GM21367 (cell line): ENCODE data around the gene ACVR1C.

Experiments
- ATAC-seq: cut with Tn5 transposase; IDR thresholded peaks from one replicate; pipeline ENCODE4 v1.9.1; 2021; ENCODE audit not compliant: unreplicated experiment

ACVR1C gene

DNA sequence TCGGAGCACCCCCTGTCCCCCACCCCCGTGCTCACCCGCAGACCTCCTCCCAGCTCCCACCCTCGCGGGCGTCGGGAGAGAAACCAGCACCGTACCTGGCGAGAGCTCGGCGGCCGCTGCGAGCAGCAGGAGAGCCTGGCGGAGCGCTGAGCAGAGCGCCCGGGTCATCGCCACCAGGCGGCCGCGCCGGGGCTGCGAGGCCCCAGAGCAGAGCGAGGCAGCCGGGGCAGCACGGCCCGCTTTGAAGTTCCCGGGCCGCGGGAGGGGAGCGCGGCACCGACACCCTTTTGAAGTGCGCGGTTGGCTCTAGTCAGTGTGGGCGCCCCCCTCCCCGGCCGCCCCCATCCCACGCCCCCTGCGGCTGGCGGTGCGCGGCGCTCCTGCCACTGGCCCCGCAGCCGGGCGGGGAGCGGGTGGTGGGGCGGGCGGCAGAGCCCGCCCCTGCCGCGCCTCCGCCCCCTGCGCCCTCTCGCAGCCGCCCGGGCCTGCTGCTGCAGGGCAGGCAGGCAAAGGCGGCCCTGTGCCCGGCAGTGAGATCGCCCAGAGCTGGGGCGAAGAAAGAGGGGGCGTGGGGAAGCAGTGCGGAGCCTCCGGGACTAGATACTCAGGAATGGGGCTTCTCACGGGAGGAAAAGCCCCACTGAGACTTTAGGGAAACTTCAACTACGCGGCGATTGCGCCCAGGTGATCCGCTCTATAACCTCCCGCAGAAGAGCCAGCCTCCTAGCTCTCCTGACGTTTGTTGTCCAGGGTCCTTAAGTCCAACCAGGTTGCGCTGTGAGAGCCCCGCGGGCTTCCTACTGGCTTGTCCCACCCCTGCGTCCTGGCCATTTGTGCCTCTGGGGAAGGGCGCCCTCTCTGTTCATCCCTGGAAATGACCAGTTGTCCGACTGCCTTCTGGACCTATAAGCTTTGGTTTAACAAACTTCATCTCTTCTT lies at the start of gene ACVR1C:
ACVR1C (minus strand) TSS at position 388 of the 939 bp plus-strand sequence; CDS start at position 168, 220 bp downstream.
- peak; percentile 84 for ATAC-seq

DNA sequence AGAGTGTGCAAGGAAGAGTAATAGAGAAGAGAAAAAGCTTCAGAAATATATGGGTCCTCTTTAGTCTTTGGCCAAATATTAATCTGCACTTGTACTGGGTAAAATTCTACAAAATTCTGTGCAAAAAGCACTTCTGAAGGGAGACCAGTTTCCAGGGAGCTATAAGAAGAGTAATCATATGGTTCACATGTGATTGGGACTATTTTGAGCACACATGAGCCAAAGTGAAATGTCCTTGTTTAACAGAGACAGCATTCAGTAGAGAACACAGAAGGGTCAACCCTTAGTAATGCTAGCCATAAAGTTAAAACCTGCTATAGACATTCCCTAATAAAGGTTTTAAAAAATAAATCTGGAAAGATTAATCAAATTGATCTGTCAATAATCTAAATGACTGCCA lies 49.3 kb upstream of the ACVR1C start:
- no peak for ATAC-seq

DNA sequence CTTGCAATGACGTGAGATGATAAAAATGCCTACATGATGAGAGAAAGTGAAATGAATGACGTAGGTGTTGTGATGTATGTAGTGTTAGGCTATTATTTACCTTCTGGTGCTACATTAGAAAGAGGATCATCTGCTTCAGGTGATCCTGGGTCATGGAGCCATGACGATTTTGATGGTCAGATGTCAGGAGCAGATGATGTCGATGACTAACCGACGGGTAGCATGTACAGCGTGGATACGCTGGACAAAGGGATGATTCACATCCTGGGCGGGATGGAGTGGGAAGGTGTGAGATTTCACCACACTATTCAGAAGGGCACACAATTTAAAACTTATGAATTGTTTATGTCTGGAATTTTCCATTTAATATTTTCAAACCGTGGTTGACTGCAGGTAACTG lies 43.5 kb upstream of the ACVR1C start:
- no peak for ATAC-seq

DNA sequence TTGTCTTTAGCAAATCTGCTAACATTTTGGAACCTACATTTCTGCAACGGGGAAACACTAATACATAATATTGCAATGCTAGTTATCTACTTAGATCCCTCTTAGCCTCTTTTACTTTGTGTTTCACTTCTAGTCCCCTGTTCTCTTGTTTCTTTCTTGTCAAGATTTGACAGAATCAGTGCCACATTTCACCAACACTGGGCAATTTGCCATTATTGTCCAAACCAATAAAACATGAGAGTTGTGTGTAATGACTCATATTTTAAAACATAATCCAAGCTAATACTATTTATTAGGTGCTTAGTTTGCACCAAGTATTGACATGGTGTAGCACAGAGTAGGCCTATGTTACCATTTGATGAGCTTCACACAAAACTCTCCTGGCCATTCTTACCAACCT lies 33.7 kb upstream of the ACVR1C start:
- no peak for ATAC-seq

DNA sequence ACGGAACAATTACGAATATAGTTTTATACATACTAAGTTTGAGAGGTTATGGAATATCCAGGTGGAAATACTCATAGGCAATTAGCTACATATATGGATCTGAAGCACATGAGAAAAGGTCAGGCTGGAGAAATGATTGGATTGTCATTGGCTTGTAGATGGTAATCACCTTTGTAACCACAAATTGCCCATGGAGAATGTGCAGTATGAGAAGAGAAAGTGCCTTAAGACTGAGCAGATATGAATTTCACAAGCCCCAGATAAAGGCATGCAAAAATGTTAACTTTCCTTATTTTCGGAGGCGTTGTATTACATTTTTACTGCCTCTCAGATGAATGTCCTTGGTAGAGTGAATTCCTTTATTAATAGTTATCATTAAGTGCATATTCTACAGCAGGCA lies 33.1 kb upstream of the ACVR1C start:
- ATAC-seq = no peak

DNA sequence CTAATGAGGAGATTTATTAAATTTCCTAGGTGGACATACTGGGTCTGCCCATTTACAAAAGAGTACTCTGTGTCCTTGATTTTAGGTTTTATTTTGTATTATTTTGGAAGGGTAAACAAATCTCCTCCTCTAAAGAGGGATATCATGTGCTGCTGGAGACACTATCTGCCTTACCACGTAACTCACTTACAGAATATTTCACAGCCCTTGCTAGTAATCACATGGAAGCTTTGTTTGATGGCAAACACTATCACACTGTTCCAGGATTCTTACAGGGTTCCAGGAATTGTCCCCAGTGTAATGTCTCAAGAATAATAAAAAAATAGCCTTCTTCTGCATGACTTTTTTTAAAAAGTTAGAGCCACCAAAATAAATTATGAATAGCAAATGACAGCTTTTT lies 29.2 kb upstream of the ACVR1C start:
- ATAC-seq = no peak

DNA sequence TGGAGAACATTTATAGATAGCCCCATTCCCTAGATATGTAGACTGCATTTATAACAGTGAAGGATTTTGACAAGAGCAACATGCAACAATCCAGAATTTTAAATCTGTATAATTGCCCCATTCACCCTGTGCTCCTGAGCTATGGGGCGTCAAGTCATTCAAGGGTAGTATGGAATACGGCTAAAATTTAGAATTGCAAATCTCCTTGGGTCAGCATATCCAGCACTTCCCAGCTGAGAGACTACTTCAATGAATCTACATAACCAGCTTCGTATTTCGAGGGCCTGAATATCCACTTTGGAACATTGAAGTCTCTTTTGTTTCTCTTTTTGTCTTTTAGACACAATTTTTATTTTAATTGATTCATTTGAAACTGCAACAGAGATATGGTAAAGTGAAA lies 28.4 kb upstream of the ACVR1C start:
- ATAC-seq = no peak

DNA sequence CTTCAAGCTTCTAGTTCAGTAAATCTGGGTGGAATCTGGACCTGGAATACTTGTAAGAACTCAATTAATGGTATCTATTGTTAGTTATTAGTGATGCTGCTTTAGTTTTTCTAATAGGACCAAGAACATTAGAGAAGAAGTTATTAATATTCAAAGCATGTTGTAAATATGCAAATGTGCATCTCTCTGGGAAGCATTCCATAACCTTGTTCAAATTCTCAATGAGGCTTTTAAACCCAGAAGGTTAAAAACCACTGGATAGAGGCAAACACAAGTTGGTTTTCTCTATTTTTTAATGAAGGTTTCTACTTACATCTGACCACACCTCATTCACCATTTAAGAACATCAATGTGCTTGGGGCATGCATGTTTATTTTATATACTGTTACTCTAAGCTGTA lies 16.1 kb upstream of the ACVR1C start:
- ATAC-seq = no peak

DNA sequence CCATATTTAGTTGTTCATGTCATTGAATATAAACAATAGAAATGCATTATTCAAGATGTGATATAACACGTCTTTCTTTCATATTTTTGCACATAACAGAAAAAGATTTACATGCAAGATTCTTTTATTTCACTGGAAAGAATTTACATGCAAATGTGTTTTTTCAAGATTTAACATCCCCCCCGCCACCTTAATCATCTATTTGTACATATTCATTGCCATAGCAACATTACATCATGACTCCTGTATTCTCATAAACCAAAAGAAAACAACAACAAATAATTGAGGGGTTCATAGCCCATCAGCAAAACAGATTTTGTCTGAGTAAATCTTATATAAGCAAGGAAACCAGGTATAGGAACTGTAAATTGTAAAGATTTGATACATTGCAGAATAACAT lies 3.2 kb upstream of the ACVR1C start:
- no peak for ATAC-seq

DNA sequence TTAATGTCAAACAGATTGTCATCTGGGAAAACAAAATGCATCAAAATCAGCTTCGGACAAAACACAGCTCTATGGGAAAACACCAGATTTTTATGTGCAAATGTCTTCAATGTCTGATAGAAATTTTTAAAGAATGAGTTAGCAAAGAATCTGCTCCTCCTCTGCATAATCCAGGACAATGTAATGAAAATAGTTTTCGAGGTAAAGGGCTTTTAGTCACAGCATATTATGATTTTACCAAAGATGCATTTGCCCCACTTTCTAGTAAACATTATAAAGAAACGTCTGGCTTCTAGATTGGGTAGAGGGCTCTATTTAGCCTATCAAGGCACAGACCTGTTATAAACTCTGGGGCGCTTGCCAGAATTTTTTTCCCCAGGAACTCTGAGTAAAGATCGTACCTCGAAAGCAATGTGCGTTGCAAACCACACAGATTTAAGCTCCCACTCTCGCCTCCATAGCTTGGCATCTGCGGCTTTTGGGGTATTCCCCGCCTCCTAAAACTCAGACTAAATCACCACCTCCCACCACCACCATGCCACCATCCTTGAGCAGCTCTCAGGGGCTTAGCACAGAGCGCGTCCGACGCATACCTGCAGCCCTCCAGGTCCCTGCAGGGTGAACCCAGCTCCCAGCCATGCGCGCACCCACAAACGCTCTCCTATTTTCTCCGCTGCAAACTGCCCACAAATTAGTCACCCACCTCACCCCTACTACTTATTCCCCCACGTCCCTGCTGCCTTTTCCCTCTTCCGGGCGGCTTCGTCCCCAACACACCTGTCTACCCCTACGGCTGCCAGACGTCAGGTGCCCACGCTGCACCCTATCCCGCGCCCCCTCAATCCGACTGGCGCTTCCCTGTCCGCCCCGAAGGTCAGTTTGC lies 829 bp downstream of the ACVR1C start:
- ATAC-seq = peak; percentile 4

DNA sequence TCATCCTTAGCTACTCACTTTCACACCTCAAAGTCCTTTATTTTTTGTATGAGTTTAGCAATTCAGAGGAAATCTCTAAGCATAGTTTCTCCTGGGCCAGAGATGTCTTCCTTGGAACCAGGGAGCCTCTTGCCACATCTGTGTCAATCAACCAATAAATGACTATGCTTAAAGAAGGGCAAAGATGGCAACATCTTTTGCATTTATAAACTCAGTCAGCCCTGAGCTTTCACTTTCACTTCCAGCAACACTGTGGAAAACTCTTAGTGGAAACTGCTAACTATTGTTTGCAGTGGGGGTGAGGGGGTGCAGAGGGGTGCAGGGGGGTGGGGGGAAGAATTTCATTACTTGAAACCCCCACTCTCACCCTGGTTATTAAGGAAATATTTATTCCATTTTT lies 3.4 kb downstream of the ACVR1C start:
- ATAC-seq = no peak

DNA sequence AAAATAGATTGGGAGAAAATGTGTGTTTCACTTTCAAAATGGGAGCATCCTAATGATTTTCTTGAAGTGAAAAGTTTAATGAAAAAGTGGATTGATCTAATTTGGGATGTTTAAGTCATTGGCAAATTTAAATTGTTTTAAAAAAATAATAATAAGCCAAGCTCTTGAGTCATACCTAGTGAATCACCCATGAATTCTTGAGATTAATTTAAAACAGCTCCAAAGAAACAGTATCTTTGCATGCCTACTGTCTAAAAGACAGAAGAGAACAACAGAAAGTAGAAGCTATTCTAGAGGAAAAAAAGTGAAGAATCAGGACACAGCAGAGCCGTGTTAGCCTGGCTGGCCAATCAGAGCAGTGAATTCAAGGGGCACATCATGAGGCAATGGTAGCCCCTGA lies 7.7 kb downstream of the ACVR1C start:
- ATAC-seq = no peak

DNA sequence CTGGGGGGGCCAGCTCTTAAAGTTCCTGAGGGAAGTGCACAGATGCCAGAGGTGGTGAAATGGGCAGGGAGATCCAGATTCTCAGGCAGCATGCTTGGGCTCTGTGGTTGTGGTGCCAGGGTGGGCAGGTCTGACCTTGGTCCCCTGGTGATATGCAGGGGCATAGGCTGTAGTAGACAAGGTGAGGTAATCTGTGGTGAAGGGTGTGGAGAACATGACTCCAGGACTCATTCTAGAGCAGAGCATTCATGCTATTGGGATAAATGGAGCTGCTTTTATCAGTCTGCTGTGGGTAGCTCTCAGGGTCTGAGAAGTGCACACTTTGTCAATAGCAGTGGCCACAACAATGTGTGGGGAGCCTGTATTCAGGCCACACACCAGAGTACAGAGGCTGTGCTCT lies 16.9 kb downstream of the ACVR1C start:
- no peak for ATAC-seq

DNA sequence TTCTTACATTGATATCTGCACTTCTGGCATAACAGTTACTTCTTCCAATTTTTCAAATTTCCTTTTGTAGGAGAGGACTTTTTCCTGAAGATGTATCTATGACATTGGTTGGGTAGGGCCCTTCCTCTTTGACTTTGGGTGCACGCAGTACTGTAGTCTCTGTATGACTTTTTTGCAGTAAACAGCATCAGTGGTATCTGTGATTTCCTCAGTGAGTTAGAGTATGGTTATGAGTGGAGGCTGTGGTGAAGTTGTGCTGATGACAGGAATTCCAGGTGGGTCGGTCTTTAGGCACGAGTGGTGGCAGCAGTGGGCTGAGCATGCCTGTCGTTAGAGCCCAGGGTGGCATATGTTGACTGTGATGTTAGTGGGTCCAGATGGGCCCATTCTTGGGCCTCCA lies 17.6 kb downstream of the ACVR1C start:
- ATAC-seq = no peak

DNA sequence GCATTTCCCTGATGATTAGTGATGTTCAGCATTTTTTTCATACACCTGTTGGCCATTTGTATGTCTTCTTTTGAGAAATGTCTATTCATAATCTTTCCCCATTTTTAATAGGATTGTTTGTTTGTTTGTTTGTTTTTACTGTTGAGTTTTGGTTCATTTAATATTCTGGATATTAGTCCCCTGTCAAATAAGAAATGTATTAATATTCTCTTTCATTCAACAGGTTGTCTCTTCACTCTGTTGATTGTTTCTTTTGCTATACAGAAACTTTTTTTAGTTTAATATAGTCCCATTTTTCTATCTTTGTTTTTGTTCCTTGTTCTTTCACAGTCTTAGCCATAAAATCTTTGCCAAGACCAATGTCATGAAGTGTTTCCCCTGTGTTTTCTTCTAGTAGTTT lies 22.1 kb downstream of the ACVR1C start:
- ATAC-seq = no peak

DNA sequence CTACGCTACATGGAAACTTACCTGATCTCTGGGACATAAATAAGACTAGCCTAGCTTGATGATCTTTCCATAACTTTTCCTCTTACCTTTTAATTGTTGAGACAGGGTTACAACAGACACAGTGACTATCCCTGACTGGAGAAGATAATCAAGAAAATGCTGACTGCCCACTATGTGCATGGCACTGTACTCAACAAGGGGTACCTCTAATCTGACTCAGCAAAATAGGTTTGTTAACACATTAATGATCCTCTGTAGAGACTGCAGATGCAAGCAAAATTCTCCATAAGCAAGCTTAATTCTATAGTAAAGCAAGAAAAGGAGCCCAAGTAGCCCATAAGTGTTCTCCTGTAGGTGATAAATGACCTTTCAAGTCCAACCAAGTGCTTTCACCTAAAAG lies 25.5 kb downstream of the ACVR1C start:
- no peak for ATAC-seq

DNA sequence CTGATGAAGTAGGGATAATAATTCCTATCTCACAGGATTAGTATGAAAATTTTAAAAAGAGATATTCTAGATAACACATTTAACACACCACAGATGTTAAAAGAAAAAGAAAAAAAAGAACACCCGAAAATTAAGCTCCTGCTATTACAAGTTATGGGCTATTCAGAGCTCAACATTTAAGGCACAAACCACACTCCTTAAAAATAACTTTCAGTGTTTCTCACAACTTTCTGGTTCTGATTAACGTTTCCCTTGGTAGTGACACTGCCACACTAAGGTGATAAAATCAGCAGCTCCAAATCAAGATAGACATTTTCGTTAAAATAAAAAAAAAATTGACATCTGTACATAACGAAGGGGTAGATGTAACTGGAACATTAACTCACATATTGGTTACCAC lies 26.9 kb downstream of the ACVR1C start:
- no peak for ATAC-seq

DNA sequence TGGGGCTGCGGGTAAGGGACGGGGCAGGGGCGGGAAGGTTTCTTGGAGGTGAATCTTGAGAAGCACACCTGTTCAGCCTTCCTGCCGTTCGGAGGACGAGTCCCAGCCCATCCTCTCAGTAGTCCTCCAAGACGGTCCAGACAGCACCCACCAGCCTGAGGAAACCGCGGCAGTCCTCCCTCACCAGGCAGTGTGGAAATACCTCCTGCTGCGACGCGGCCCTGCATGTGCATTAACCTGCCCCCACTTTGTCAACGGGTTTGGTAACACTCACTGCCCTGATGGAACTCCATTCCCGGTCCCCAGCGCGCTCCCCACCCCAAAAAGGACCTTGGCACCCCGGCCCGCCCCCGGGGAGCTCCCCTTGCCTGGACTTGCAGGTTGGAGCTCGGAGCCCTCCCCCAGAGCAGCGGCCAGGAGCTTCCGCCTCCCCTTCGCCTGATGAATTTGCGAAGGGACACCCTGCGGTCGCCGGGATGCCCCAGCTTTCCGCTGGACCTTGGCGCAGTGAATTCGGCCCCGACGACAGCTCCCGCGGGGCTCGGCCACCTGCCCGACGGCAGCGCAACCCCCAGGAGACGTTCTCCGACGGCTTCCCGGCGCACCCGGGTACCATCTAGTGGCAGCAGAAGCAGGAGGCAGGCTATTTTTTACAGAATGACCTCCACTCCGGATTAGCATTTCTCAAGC lies 31.5 kb downstream of the ACVR1C start:
- ATAC-seq = peak; percentile 63

DNA sequence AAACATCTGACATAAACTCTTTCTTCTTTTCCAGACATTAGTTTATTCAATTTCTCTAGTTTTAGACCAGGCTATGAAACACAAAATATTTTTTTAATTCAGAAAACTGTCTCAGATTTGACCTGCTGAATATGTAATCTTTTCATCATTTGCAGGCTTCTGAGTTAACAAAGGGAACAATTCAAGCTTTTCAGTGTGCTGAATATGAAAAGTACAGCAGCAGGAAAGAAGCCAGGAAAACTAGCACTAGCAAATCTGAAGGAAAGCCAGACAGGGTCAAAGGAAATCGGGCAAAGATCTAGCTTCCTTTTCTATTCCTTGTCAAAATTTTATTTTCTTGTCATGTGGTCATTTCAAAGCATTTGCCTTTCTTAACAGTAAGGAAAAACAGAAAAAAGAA lies 35.3 kb downstream of the ACVR1C start:
- no peak for ATAC-seq

DNA sequence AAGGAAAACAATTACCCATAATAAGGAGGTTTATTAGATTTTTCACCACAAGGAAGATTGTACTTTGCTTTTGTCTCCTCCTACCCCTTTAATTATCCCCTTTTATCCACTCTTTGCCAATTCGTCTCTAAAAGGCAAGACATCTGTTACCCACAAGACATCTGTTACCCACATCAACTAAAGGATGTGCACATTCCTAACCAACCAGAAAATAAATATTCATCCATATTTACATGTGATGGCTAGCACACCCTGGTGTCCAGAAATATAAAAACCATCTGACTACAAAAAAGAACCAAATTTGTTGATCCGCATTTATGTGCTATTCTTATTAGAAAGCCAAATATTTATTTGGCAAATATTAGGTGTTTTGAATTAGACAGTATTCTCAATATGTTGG lies 35.7 kb downstream of the ACVR1C start:
- ATAC-seq = no peak

DNA sequence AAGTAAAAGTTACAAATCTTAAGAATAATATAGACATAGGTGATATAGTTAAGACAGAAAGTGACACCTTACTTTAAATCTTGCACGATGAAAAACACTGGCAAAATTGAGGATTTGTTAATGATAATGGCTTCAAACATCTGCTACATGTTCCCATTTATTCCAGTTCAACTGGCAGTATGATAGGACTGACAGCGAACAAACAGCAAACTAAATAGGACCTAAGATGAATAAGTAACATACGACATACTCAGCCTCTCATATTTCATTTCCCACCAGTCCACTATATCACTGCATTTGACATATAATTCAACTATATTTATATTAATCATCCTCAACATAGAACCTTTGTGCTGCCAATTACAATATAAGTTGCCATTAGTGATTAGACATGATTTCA lies 36.3 kb downstream of the ACVR1C start:
- no peak for ATAC-seq
